Effector CD4-positive, alpha-beta T cell (primary cell): ENCODE measurements around the gene PRKAA2. TPM values are rescaled to one million over a fixed set of nuclear protein-coding genes. Genes with fewer than 3 reads are reported as not detected.
"Not testable (repeated sequence)": the region's sequence is repeated elsewhere in the genome, so short reads cannot be mapped to it uniquely, and the experiment has no call there.

ENCODE experiments used
- DNase-seq: peaks from one replicate; pipeline ENCODE4 v3.0.0-alpha.2; 2020
- total RNA-seq: gene quantifications from one replicate; lab custom pipeline; 2026; lab: John Stamatoyannopoulos, UW

PRKAA2 gene
- not detected for total RNA-seq

DNA sequence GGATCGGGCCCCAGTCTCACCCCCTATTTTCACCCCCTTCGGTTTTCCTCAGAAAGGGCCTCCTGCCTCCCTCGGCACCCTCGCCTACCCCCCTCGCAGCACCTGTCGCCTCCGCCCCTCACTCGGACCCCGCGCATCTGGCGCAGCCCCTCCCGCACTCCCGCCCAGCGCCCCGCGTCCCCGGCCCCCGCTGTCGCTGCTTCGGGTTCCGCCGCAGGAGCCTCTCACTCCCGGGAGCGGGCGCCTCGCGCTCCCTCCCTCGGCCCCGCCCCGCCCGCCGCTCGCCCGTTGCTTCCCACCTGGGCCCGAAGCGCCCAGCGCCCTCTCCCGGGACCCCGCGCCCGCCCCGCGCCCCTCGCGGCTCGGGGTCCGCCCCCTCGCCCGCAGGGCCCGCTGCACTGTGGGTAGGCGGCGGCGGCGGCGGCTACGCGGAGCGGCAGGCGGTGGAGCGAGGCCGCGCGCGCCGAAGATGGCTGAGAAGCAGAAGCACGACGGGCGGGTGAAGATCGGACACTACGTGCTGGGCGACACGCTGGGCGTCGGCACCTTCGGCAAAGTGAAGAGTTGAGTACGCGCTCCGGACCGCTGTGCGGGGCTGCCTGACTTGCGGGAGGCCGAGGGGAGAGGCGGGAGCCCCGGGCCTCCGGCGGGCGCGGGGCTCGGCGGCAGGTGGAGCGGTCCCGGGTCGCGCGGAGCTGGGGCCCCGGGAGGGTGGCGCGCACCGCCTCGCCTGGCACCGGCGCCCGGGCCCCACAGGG is at the start of gene PRKAA2:
Gene PRKAA2 (plus strand): TSS at position 396 of the 758 bp plus-strand sequence. CDS start 74 bp downstream, at position 470.
- DNase-seq, result no peak

DNA sequence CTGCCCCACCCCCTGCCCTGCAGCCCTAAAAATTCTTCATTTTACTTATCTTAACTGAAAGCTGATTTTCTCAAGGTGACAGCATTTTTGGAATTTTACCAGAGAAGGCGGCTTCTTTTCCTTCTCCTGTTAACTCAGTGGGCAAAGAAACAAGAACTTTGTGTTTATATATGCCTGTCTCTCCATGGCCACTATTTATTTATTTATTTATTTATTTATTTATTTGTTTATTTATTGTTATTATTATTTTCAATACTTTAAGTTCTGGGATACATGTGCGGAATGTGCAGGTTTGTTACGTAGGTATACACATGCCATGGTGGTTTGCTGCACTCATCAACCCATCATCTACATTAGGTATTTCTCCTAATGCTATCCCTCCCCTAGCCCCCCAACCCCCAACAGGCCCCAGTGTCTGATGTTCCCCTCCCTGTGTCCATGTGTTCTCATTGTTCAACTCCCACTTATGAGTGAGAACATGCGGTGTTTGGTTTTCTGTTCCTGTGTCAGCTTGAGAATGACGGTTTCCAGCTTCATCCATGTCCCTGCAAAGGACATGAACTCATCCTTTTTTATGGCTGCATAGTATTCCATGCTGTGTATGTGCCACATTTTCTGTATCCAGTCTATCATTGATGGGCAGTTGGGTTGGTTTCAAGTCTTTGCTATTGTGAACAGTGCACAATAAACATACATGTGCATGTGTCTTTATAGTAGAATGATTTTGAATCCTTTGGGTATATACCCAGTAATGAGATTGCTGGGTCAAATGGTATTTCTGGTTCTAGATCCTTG is 49.5 kb upstream of the PRKAA2 start:
- DNase-seq, result not testable (repeated sequence)

DNA sequence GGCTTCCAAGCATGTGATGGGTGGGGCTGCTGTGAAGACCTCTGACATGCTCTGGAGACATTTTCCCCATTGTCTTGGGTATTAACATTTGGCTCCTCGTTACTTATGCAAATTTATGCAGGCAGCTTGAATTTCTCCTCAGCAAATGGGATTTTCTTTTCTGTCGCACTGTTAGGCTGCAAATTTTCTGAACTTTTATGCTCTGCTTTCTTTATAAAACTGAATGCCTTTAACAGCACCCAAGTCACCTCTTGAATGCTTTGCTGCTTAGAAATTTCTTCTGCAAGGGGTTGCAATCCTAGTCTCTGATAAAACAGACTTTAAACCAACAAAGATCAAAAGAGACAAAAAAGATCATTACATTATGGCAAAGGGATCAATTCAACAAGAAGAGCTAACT is 35.0 kb upstream of the PRKAA2 start:
- not testable (repeated sequence) for DNase-seq

DNA sequence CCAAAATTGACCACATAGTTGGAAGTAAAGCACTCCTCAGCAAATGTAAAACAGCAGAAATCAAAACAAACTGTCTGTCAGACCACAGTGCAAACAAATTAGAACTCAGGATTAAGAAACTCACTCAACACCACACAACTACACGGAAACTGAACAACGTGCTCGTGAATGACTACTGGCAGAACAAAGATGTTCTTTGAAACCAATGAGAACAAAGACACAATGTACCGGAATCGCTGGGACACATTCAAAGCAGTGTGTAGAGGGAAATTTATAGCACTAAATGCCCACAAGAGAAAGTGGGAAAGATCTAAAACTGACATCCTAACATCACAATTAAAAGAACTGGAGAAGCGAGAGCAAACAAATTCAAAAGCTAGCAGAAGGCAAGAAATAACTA is 34.3 kb upstream of the PRKAA2 start:
- DNase-seq, result not testable (repeated sequence)

DNA sequence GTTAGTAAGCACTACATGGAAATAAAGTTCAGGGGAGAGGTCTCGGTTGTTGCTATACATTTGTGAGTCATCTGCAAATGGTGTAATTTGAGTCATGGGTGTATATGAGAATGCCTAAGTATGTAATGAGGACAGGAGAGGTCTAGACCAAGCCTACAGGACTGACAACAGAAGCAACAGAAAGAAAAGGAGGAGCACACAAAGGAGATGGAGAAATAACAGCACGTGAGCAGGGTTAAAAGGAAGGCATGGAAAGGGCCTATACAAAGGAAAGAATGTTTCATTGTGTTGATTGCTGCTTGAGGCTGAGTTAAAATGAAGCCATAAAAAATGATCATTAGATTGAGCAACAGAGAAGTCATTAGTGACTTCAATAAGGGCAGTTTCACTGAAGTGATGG is 28.0 kb upstream of the PRKAA2 start:
- no peak for DNase-seq

DNA sequence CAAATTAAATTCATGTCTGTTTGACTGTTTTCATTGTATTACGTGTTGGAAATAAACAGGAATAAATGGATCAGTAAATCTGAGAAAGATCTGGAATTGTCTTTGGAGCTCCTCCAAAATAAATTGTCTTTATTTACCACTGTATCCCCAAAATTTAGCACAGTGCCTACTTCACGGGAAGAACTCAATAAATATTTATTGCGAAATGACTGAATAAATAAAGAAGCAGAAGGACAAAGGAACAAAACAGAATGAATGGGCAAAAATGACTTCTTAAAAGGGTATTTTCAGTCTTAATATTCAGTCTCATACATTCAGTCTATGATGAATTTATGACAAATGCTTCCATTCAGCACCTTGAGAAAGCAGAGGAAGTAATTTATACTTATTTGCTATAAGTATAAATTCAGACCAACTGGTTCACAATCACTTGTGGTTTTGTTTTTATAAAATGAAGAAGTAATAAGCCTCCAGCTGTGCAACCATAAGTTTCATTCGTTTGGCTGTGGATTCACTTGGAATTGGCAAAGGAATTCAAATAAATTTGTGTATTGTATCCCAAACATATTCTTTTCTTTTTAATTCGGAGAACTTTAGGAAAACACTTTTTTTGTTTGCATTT is 19.2 kb upstream of the PRKAA2 start:
- DNase-seq, result no peak

DNA sequence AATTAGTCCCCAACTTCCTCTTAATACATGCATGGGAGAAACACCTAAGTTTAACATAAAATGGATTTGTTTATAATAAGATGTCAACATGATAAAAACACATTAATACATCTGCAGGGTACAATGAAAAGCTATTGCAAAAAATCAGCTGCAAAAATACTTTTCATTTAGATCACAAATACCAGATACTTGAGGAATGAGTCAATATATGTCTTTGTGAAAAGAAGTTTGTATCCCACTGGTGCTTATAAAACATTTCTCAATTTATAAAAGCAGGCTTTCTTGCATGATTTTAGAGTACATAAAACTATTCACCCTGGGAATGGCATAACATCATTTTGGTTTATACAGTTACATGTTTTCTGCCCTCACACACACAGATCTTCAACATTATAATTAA is 18.6 kb upstream of the PRKAA2 start:
- no peak for DNase-seq

DNA sequence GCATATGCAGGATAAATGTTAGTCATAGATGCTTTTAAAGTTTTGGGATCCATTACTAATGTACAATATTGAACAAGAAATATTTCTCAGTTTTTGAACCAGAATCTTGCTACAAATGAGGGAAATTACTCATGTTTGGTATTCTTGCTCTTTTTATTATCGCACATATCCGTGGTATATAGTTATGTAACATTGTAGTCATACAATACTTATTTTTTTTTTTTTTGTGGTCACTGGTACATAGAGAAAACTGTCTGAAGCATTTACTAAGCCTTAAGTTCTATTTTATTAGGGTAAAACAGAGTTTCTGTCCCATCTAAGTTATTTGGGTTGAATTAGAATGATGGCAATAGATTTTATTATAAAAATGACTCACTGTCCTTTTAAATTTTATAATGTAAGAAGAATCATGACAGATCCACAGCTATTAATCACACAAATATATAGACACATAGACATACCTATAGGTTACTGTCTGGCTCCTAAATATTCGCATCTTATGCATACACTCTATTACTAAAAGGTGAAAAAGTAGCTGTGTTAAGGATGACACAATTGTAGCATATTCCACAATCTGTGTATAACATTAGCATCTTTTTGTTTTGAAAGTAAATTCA is 18.0 kb upstream of the PRKAA2 start:
- no peak for DNase-seq

DNA sequence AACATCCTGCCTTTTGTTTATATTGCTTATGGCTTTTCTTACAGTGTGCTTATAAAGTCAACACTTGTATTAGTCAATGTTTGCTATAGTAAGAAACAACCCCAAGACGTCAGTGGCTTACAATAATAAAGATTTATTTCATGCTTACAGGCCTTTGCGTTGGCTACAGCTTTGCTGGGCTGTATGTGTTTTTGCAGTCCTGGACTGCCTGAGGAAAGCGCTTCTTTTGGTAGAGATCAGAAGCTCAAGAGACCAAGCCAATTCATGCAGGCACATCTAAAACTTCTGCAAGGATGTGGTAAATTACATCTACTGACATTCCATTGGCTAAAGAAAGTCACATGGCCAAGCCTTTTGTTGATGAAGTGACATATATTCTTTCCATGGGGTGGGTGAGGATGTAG is 17.5 kb upstream of the PRKAA2 start:
- no peak for DNase-seq

DNA sequence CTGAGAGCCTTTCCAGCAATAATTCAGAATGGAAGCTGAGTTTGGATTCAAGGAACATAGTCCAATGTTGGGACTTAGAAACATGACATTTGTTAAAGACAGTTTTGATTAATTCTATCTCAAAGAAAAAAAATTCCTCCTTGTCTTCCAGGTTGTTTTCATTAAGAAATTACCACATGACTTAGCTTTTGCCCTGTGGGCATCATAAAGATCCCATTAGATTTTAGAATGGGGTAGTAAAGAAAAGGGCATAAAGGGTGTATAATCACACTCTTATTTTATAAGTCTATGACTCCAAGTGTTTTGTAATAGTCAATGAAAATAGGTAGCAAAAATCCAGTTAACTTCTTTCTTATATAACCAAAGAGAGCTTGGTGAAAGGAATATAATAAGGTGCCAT is 14.3 kb upstream of the PRKAA2 start:
- DNase-seq, result no peak

DNA sequence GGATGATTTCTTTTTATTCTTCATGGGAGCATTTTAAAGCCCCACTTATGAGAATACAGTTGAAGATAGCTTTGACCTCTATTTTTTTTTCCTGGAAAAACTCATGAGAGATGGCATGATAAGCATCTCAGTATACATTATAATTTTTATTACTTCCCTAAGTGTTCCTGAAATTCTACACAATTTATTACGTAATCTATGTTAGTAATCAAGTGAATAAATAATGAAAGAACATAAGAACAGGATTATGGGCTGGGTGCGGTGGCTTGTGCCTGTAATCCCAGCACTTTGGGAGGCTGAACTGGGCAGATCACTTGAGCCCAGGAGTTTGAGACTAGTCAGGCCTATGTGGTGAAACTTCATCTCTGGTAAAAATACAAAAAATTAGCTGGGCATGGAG is 13.2 kb upstream of the PRKAA2 start:
- no peak for DNase-seq

DNA sequence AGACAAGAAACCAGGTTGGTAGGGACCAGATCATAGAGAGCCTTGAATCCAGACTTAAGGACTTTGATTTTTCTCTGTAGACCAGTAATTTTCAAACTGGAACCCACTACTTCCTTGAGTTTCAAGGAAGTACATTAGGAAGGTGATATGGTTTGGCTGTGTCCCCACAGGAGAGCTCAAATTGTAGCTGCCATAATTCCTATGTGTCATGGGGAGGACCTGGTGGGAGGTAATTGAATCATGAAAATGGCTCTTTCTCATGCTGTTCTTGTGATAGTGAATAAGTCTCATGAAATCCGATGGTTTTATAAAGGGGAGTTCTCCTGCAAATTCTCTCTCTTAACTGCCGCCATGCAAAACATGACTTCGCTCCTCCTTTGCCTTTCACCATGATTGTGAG is 10.1 kb upstream of the PRKAA2 start:
- no peak for DNase-seq

DNA sequence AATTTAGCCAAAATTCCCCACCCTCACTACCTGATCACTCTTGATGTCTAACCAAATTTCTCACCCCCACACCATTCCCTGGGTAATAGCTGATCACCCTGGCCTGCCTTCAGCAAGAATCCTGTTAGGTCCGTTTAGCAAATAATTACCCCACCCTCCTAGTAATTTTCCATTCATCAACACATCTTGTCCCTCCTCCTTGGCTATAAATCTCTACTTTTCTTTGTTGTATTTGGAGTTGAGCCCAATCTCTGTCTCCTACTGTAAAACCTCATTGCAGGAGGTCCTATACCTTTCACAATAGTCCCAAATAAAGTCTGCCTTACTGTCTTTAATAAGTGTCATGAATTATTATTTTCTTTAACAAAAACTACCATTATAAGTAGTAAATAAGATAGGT is 6.9 kb upstream of the PRKAA2 start:
- no peak for DNase-seq

DNA sequence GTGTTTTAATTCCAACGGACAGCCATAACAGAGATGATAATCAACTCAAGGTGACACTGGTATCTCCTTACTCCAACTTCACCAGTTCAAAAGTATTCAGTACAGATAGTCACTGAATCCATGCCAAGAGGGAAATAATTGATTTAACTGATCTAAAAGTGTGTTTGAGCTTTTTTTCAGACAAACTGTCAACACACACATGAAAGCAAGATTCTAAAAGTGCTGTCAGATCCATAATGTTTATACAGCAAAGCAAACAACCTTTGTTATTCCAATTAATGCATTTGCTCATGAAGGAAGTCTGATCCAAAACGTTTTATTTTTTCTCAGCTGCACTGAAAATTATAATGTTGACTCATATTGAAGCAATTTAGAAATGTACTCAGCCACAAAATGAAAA is 5.9 kb upstream of the PRKAA2 start:
- DNase-seq, result no peak

DNA sequence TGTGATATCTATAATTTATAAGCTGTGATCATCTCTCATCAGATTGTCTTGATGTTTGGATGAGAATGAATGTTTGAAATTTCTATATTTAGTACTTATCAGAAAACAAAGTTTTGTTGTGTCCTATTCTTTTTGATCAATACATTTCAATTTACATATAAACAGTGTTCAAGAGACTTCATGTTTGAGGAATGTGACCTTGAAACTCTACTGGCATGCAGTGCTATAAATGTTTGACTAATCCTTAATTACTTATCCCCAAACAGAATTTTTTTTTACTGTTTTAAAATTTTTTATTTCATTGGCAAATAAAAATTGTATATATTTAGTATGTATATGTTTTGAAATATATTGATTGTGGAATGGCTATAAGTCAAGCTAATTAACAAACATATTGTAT is 1.5 kb upstream of the PRKAA2 start:
- DNase-seq, result no peak

DNA sequence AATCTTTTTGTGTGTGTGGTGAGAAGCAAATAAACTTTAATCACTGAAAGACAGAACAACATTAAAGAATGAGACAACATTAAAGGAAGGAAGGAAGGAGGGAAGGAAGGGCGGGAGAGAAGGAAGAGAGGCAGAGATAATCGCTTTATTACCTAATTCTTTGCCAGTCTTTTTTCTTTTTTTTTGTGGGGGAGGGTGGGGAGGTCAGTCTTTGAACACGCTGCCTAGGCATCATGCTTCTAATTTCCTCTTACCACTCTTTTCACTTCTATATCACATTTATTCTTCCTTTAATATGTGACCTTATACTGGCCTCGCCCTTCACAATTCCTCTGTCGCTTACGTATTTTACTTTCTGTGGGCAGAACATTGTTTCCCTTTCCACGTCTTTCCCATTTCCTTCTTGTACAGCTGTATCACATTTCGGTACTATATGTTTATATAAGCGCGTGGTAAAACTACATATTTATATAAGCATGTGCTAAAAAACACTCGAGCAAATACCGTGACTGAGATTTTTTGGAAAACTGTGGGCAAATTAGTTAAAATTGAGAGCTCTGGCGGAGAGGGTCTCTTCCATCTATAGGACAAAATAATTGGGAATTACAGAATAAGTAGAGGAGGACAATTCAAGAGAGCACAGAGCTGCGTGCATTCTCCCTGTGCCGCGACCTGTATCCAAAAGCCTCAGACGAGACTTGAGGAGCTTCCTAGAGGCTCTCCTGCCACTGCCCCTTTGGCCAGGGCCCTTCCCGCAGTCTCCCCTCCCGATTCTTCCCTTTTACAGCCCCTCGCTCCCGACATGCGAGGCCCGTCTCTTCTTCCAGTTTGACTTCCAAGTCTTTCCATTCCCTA is 823 bp upstream of the PRKAA2 start:
- no peak for DNase-seq

DNA sequence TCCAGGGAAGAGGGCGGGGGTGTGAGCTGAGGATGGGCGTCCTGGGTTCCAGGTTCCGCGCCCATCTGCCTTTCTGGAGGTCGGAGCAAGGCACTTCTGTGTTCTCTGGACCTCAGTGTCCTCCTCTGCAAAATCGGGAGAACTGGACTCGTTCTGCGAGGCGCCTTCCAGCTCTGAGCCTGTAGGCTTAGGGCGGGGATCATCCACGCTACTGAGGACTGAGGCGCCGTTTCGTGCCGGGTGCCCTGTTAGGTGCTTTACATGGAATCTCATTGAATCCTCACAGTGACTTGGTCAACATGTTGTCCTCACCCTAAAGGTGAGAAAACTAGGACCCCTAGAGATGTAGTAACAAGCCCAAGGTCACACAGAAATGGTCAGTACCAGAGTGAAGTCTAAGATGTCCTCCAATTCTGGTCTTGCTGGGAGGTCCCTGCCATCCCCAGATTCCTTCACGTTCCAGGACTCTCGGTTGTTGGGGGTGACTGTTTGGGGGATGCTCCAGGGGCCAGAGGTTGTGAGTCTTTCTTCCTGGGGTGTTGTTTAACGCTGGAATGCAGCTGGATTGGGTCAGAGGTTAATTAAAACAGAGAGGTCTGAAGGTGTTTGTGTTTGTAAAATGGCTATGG is 677 bp downstream of the PRKAA2 start:
- no peak for DNase-seq

DNA sequence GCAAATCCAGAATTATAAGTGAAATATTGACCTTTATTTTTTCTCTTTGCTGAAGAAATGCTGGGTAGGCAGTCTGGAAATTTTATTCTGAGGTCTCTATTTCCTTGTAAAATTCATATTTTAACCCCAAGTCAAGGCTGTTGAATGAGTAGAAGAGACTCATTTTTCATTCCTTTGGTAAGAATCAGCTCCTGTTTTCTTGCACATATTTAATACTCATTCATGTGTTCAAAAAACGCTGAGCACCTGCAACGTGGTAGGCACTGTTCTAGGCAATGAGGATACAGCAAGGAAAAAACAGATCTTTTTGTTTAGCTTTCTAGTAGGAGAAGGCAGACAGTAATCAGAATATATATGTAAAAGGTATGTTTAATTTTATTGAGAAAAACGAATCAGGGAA is 1.5 kb downstream of the PRKAA2 start:
- DNase-seq, result no peak

DNA sequence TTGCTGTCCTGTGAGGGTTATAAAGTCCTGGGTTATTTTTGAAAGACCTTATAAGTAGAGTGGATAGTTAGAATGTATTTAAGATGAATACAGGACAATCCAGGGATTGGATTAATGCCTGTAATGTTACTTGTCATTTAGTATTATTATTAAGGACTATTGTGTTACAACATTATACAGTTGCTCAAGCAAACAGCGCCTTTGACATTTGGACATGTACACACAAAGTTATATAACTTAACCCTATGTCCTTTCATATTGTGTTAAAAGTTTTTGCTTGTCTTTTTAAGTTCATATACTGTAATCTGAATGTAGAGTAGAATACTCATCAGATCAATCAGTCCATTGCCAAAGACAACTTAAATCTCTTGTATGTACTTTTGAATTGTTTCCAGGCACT is 2.0 kb downstream of the PRKAA2 start:
- DNase-seq, result no peak

DNA sequence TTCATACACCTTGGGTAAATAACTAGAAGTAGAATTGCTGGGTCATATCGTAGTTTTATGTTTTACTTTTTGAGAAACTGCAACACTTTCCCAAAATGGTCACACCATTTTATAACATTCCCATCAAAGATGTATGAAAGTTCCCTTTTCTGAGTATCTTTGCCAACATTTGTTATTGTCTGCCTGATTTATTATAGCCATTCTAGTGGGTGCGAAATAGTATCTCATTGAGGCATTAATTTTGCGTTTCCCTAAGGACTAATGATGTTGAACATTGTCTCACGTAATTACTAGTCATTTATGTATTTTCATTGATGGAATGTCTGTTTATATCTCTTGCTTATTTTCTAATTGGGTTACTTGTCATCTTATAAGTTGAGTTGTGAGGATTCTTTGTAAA is 3.4 kb downstream of the PRKAA2 start:
- DNase-seq, result no peak

DNA sequence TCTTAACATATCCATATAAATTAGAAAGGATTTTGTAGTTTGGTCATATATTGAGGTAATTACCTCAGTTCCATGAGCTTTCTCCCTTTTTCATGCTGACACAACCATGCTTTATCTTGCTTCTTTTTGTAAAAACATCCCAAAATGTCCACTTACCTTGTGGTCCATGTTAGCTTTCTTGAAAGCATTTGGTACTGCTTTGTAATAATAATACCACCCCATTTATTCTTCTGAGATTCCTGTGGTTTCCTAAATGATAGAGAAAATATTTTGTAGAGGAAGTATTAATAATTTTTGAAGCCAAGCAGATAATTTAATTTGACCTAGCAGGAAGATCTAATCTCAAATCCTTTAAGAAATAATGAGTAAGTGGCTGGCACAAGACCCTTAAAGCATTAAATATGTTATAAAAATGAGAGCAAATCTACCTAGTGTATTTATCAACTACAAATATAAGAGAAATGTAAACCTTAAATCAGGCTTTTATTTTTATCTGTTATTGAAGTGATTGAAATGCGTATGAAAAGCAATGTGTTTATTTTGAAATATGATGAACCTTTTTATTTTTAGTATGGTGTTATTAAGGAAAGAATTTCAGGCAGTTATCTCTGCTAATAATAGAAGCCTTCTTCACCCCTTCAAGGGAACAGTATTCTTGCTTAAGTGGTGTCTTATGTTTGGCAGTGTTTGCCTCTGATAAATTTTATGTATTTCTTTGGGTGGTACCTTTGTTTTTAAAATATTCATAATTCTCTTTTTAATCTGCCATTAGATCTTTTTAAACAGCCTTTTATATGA is 9.2 kb downstream of the PRKAA2 start:
- no peak for DNase-seq
